AG08395 (cell line): Measurements from ENCODE around the gene LAMB2.

Source experiments
- DNase-seq: peaks from one replicate; pipeline ENCODE4 v3.0.0; 2012; ENCODE audit warnings: mixed read lengths, low spot score

LAMB2 gene

GRCh38 chr3:49161808-49162530 lies 29.1 kb upstream of the LAMB2 start:
- DNase-seq: no peak

GRCh38 chr3:49161197-49161596 lies 28.3 kb upstream of the LAMB2 start:
- DNase-seq: no peak

GRCh38 chr3:49158792-49159191 lies 25.9 kb upstream of the LAMB2 start:
- DNase-seq: no peak

GRCh38 chr3:49158103-49158709 lies 25.4 kb upstream of the LAMB2 start:
- no peak for DNase-seq

GRCh38 chr3:49157289-49157688 lies 24.4 kb upstream of the LAMB2 start:
- no peak for DNase-seq

- DNase-seq: no peak
These were observed 20.6 kb upstream of the LAMB2 start for GRCh38 chr3:49153349-49153912.

GRCh38 chr3:49151610-49152009 lies 18.8 kb upstream of the LAMB2 start:
- no peak for DNase-seq

GRCh38 chr3:49148159-49148558 lies 15.3 kb upstream of the LAMB2 start:
- no peak for DNase-seq

- no peak for DNase-seq
These were observed 7.2 kb upstream of the LAMB2 start for GRCh38 chr3:49140080-49140479.

GRCh38 chr3:49135499-49135898 lies 2.6 kb upstream of the LAMB2 start:
- no peak for DNase-seq

GRCh38 chr3:49134471-49135265 lies 1.8 kb upstream of the LAMB2 start:
- peak; percentile 11 for DNase-seq

GRCh38 chr3:49133226-49133951 lies 539 bp upstream of the LAMB2 start:
- peak; percentile 94 for DNase-seq

GRCh38 chr3:49132073-49132436 lies 795 bp downstream of the LAMB2 start:
- no peak for DNase-seq

- no peak for DNase-seq
These were observed 1.3 kb downstream of the LAMB2 start for GRCh38 chr3:49131576-49131975.

- DNase-seq: no peak
These were observed 1.8 kb downstream of the LAMB2 start for GRCh38 chr3:49131040-49131439.

- no peak for DNase-seq
These were observed 7.7 kb downstream of the LAMB2 start for GRCh38 chr3:49124991-49125670.

- no peak for DNase-seq
These were observed 8.6 kb downstream of the LAMB2 start for GRCh38 chr3:49124203-49124602.

- DNase-seq: no peak
These were observed 9.2 kb downstream of the LAMB2 start for GRCh38 chr3:49123687-49124086.

GRCh38 chr3:49122886-49123545 lies 9.8 kb downstream of the LAMB2 start:
- DNase-seq: no peak

GRCh38 chr3:49122451-49122850 lies 10.4 kb downstream of the LAMB2 start:
- no peak for DNase-seq

GRCh38 chr3:49122022-49122421 lies 10.8 kb downstream of the LAMB2 start:
- no peak for DNase-seq
